ENCODE measurements around the gene CNGA4.

DNA sequence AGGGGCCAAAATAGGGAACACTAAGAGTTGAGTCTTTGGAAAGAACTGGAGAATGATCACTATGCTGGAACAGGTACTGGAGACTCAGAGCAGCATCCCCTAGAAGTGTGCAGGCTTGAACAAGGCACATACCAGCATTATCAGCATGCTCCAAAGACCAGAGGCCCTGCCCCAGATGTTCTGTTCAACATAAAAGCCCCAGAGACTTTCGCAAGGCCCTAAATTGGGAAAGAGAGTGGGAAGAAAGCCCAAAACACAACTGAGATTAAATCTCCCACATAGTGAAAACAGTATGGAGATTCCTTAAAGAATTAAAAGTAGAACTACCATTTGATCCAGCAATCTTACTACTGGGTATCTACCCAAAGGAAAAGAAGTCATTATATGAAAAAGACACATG, 9.4 kb downstream of the CNGA4 start:
- TF ChIP-seq, protein P1, sequence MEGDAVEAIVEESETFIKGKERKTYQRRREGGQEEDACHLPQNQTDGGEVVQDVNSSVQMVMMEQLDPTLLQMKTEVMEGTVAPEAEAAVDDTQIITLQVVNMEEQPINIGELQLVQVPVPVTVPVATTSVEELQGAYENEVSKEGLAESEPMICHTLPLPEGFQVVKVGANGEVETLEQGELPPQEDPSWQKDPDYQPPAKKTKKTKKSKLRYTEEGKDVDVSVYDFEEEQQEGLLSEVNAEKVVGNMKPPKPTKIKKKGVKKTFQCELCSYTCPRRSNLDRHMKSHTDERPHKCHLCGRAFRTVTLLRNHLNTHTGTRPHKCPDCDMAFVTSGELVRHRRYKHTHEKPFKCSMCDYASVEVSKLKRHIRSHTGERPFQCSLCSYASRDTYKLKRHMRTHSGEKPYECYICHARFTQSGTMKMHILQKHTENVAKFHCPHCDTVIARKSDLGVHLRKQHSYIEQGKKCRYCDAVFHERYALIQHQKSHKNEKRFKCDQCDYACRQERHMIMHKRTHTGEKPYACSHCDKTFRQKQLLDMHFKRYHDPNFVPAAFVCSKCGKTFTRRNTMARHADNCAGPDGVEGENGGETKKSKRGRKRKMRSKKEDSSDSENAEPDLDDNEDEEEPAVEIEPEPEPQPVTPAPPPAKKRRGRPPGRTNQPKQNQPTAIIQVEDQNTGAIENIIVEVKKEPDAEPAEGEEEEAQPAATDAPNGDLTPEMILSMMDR (conservative IDR thresholded peaks at IDR 0.05; ENCODE audit: low read depth, low read length), result no peak
- no peak for TF ChIP-seq EZH2 (IDR thresholded peaks at IDR 0.05; ENCODE audit: low read length, unreplicated experiment)

Measured in PC-3 (cell line).